ENCODE results near the gene TMEM95. TPM values are rescaled to one million over a fixed set of nuclear protein-coding genes. Genes with fewer than 3 reads are reported as not detected.

The TMEM95 gene
- total and polyA plus RNA-seq, 2 donors from 2014 or later = not detected

GRCh38 chr17:7343250-7343649, 11.7 kb upstream of the TMEM95 start:
- TF ChIP-seq, protein P1, sequence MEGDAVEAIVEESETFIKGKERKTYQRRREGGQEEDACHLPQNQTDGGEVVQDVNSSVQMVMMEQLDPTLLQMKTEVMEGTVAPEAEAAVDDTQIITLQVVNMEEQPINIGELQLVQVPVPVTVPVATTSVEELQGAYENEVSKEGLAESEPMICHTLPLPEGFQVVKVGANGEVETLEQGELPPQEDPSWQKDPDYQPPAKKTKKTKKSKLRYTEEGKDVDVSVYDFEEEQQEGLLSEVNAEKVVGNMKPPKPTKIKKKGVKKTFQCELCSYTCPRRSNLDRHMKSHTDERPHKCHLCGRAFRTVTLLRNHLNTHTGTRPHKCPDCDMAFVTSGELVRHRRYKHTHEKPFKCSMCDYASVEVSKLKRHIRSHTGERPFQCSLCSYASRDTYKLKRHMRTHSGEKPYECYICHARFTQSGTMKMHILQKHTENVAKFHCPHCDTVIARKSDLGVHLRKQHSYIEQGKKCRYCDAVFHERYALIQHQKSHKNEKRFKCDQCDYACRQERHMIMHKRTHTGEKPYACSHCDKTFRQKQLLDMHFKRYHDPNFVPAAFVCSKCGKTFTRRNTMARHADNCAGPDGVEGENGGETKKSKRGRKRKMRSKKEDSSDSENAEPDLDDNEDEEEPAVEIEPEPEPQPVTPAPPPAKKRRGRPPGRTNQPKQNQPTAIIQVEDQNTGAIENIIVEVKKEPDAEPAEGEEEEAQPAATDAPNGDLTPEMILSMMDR (IDR thresholded peaks at IDR 0.05; ENCODE audit: borderline replicate concordance, extremely low read depth, insufficient read depth) = no peak
- Histone ChIP-seq H3K27ac (ENCODE audit: low read depth in 2 of 2, low read length in 2 of 2) (no peak overlapping the region), H3K4me1 (ENCODE audit: control insufficient read depth in 2 of 3, insufficient read depth in 2 of 3, low read depth in 1 of 3, low read length in 3 of 3) (no peaks in the 10 kb centered on the region), H3K27me3 (ENCODE audit: control insufficient read depth, insufficient read depth, low read length) (no peaks in the 10 kb centered on the region), H3K4me3 (ENCODE audit: low read length in 3 of 3) (no peak overlapping the region), H3K36me3 (ENCODE audit: control insufficient read depth in 2 of 3, insufficient read depth in 3 of 3, low read length in 3 of 3) (no peaks in the 10 kb centered on the region), H3K9me3 (ENCODE audit: control insufficient read depth in 2 of 3, insufficient read depth in 1 of 3, low read length in 3 of 3) (no peaks in the 10 kb centered on the region), H3K9ac (ENCODE audit: low read length in 3 of 3) (no peak overlapping the region)
- FAIRE-seq (no peak), DNase-seq (no peak)
- intact Hi-C loops (cut with DNase I) = no loop called here

DNA sequence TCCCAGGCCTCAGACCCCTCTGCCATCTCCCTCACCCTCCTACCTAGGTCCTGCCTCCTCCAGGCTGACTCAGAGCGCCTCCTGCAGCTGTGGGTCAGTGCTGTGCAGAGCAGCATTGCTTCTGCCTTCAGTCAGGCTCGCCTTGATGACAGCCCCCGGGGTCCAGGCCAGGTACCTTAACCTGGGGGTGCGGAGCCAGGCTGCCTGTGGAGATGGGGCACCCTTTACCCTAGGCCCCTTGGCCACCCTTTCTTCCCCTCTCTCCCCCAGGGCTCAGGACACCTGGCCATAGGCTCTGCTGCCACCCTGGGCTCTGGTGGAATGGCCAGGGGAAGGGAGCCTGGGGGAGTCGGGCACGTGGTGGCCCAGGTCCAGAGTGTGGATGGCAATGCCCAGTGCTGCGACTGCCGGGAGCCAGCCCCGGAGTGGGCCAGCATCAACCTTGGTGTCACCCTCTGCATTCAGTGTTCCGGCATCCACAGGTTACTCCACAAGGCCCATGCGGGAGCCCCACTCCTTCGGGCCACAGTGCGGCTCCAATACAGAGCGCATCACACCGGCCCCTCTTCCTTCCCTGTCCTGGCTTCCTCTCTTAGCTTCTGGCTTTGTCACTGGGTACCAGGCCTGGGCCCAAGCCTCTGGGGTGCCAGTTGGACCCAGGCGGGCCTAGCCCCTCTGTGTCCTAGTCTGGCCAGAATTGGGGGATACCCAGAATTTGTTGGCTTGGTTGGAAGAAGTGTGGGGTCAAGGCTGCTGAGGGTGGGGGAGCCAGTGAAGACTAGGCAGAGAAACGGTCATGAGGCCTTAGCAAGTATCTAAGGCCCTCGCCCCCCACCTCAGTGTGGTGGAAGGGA, 8.0 kb upstream of the TMEM95 start:
- peaks cover 3 to 8% (median 4%) of the 10 kb centered on the region in 3 donors for H3K4me1 ChIP-seq (ENCODE audit: control insufficient read depth in 2 of 3, insufficient read depth in 2 of 3, low read depth in 1 of 3, low read length in 3 of 3)
- DNase-seq = no peak
- H3K4me3 ChIP-seq (ENCODE audit: low read length in 3 of 3) = no peak overlapping the region
- no peak overlapping the region for H3K27ac ChIP-seq (ENCODE audit: low read depth in 2 of 2, low read length in 2 of 2)
- intact Hi-C loops (cut with DNase I) = no loop called here
- TF ChIP-seq, protein P1 (IDR thresholded peaks at IDR 0.05; ENCODE audit: borderline replicate concordance, extremely low read depth, insufficient read depth) = no peak
- no peak for FAIRE-seq
- no peaks in the 10 kb centered on the region for H3K36me3 ChIP-seq (ENCODE audit: control insufficient read depth in 2 of 3, insufficient read depth in 3 of 3, low read length in 3 of 3)
- H3K9me3 ChIP-seq (ENCODE audit: control insufficient read depth in 2 of 3, insufficient read depth in 1 of 3, low read length in 3 of 3) = no peaks in the 10 kb centered on the region
- no peak overlapping the region for H3K9ac ChIP-seq (ENCODE audit: low read length in 3 of 3)
- H3K27me3 ChIP-seq (ENCODE audit: control insufficient read depth, insufficient read depth, low read length) = no peaks in the 10 kb centered on the region

GRCh38 chr17:7347630-7348477, 7.1 kb upstream of the TMEM95 start:
- no peak for FAIRE-seq
- DNase-seq = peak in 1 of 5 donors; percentile 49
- intact Hi-C loops (cut with DNase I) = no loop called here
- Histone ChIP-seq H3K27ac (ENCODE audit: low read depth in 2 of 2, low read length in 2 of 2) (no peak overlapping the region), H3K27me3 (ENCODE audit: control insufficient read depth, insufficient read depth, low read length) (no peaks in the 10 kb centered on the region), H3K9ac (ENCODE audit: low read length in 3 of 3) (no peak overlapping the region), H3K36me3 (ENCODE audit: control insufficient read depth in 2 of 3, insufficient read depth in 3 of 3, low read length in 3 of 3) (no peaks in the 10 kb centered on the region), H3K9me3 (ENCODE audit: control insufficient read depth in 2 of 3, insufficient read depth in 1 of 3, low read length in 3 of 3) (no peaks in the 10 kb centered on the region), H3K4me1 (ENCODE audit: control insufficient read depth in 2 of 3, insufficient read depth in 2 of 3, low read depth in 1 of 3, low read length in 3 of 3) (peaks cover 3 to 14% (median 10%) of the 10 kb centered on the region in 3 donors), H3K4me3 (ENCODE audit: low read length in 3 of 3) (no peak overlapping the region)
- TF ChIP-seq, protein P1 (IDR thresholded peaks at IDR 0.05; ENCODE audit: borderline replicate concordance, extremely low read depth, insufficient read depth) = no peak

All from kidney (tissue), 14 donors.